GM21717 (cell line): ENCODE results near the gene TMEM25.
"Not testable (repeated sequence)": the region's sequence is repeated elsewhere in the genome, so short reads cannot be mapped to it uniquely, and the experiment has no call there.

ENCODE experiments used
- ATAC-seq: cut with Tn5 transposase; IDR thresholded peaks from one replicate; pipeline ENCODE4 v1.9.1; 2021; ENCODE audit warnings: mild to moderate bottlenecking, moderate library complexity; ENCODE audit not compliant: unreplicated experiment

Gene TMEM25

GRCh38 chr11:118574636-118575035, 43.6 kb downstream of the TMEM25 start:
- no peak for ATAC-seq

DNA sequence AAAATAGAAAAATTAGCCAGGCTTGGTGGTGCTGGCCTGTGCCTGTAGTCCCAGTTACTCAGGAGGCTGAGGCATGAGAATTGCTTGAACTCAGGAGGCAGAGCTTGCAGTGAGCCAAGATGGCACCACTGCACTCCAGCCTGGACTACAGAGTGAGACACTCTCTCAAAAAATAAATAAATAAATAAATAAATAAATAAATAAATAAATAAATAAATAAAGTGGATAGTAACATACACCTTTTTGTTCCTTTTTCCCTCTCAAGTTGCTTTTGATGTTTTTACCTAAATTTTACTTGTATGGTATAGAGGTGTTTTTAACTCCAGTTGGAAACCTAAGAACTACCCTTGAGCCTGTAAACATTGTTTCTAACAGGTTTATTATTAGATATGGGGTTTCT, 47.0 kb downstream of the TMEM25 start:
- not testable (repeated sequence) for ATAC-seq

DNA sequence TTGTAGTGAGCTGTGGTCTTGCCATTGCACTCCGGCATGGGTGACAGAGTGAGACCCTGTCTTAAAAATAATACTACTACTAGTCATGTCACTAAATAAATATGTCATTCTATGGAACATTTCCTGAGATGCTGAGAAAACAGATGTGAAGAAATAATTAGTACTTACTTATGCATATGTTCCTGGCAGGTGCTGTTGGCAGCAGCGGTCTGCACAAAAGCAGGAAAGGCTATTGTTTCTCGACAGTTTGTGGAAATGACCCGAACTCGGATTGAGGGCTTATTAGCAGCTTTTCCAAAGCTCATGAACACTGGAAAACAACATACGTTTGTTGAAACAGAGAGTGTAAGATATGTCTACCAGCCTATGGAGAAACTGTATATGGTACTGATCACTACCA, 50.1 kb downstream of the TMEM25 start:
- no peak for ATAC-seq
